Peyer's patch (tissue), 4 donors: Measurements from ENCODE around the gene EEF2K.

Experiments used
- POLR2A ChIP-seq, 2 donors: fragments of 450-650 bp; IDR thresholded peaks; one replicate each; pipeline ENCODE4 v1.5.1; 2017; ENCODE audit warnings: antibody characterized with exemption in 2 of 2, mild to moderate bottlenecking in 2 of 2, moderate library complexity in 2 of 2
- TF ChIP-seq, protein P1 (sequence below), 6 experiments: fragments of 450-650 bp in 4 of 6; fragments of 200-600 bp in 2 of 6; sonication (generic) in 1 of 6; IDR thresholded peaks; one replicate each; pipeline ENCODE4 v1.5.1; 2017 to 2019; ENCODE audit warnings: antibody characterized with exemption in 6 of 6, mild to moderate bottlenecking in 3 of 6, moderate library complexity in 1 of 6

GRCh38 chr16:22240023-22240710 lies 34.1 kb downstream of the EEF2K start:
- TF ChIP-seq, protein P1, sequence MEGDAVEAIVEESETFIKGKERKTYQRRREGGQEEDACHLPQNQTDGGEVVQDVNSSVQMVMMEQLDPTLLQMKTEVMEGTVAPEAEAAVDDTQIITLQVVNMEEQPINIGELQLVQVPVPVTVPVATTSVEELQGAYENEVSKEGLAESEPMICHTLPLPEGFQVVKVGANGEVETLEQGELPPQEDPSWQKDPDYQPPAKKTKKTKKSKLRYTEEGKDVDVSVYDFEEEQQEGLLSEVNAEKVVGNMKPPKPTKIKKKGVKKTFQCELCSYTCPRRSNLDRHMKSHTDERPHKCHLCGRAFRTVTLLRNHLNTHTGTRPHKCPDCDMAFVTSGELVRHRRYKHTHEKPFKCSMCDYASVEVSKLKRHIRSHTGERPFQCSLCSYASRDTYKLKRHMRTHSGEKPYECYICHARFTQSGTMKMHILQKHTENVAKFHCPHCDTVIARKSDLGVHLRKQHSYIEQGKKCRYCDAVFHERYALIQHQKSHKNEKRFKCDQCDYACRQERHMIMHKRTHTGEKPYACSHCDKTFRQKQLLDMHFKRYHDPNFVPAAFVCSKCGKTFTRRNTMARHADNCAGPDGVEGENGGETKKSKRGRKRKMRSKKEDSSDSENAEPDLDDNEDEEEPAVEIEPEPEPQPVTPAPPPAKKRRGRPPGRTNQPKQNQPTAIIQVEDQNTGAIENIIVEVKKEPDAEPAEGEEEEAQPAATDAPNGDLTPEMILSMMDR (IDR thresholded peaks at IDR 0.05) = no peak
- no peak for TF ChIP-seq POLR2A (IDR thresholded peaks at IDR 0.05)
